BLaER1 (cell line): ENCODE data around the gene DDIT3.
"Not testable (repeated sequence)": the region's sequence is repeated elsewhere in the genome, so short reads cannot be mapped to it uniquely, and the experiment has no call there.

Experiments
- H3K27ac ChIP-seq: shearing (Covaris generic); formaldehyde crosslinking; 2 replicates; pipeline ENCODE4 v1.8.1; 2022
- H3K27me3 ChIP-seq: shearing (Covaris generic); formaldehyde crosslinking; 2 replicates; pipeline ENCODE4 v1.8.1; 2022
- H3K36me3 ChIP-seq: shearing (Covaris generic); formaldehyde crosslinking; 2 replicates; pipeline ENCODE4 v1.8.1; 2022
- H3K4me1 ChIP-seq: shearing (Covaris generic); formaldehyde crosslinking; 2 replicates; pipeline ENCODE4 v1.8.1; 2022
- H3K4me2 ChIP-seq: shearing (Covaris generic); formaldehyde crosslinking; 2 replicates; pipeline ENCODE4 v1.8.1; 2022
- H3K4me3 ChIP-seq: shearing (Covaris generic); formaldehyde crosslinking; 2 replicates; pipeline ENCODE4 v1.8.1; 2022
- H3K9ac ChIP-seq: shearing (Covaris generic); formaldehyde crosslinking; 2 replicates; pipeline ENCODE4 v1.8.1; 2022
- H3K9me3 ChIP-seq: shearing (Covaris generic); formaldehyde crosslinking; 2 replicates; pipeline ENCODE4 v1.8.1; 2022
- H4K20me1 ChIP-seq: shearing (Covaris generic); formaldehyde crosslinking; 2 replicates; pipeline ENCODE4 v1.8.1; 2022
- Cebpa-rat ChIP-seq: shearing (Covaris generic); IDR thresholded peaks from 2 replicates; pipeline ENCODE4 v1.8.1; 2022

The DDIT3 gene

GRCh38 chr12:57520053-57520818 lies at the start of gene DDIT3:
DDIT3 (minus strand) TSS chr12:57520514; CDS start chr12:57517406, 3,108 bp downstream.
- H3K4me3 ChIP-seq = peak within 1 kb of the TSS; percentile 84
- peak within 1 kb of the TSS; percentile 97 for H3K9ac ChIP-seq
- no peaks in the 10 kb centered on the region for H3K9me3 ChIP-seq
- peaks cover 57% of the 10 kb centered on the region for H3K4me1 ChIP-seq
- H3K4me2 ChIP-seq = peak within 1 kb of the TSS; percentile 95
- H4K20me1 ChIP-seq = peaks cover 69% of the 10 kb centered on the region
- peaks cover 54% of the 10 kb centered on the region for H3K36me3 ChIP-seq
- H3K27ac ChIP-seq = peak within 1 kb of the TSS; percentile 98
- TF ChIP-seq Cebpa-rat = no peak
- H3K27me3 ChIP-seq = no peaks in the 10 kb centered on the region

- no peak overlapping the region for H3K27ac ChIP-seq
- no peak overlapping the region for H3K9ac ChIP-seq
- no peaks in the 10 kb centered on the region for H3K4me1 ChIP-seq
- no peaks in the 10 kb centered on the region for H3K9me3 ChIP-seq
- no peak for TF ChIP-seq Cebpa-rat
- H3K4me3 ChIP-seq = no peak overlapping the region
- H4K20me1 ChIP-seq = no peaks in the 10 kb centered on the region
- H3K27me3 ChIP-seq = no peaks in the 10 kb centered on the region
- no peaks in the 10 kb centered on the region for H3K36me3 ChIP-seq
- no peak overlapping the region for H3K4me2 ChIP-seq
Observed at GRCh38 chr12:57569858-57570257, 49.5 kb upstream of the DDIT3 start.

- TF ChIP-seq Cebpa-rat = no peak
Observed at GRCh38 chr12:57568838-57569237, 48.5 kb upstream of the DDIT3 start.

GRCh38 chr12:57564178-57564740 lies 43.9 kb upstream of the DDIT3 start:
- H3K4me3 ChIP-seq = no peak overlapping the region
- no peaks in the 10 kb centered on the region for H3K36me3 ChIP-seq
- no peaks in the 10 kb centered on the region for H3K27me3 ChIP-seq
- no peak overlapping the region for H3K9ac ChIP-seq
- H3K27ac ChIP-seq = no peak overlapping the region
- TF ChIP-seq Cebpa-rat = no peak
- H3K4me2 ChIP-seq = no peak overlapping the region
- no peaks in the 10 kb centered on the region for H4K20me1 ChIP-seq
- no peaks in the 10 kb centered on the region for H3K4me1 ChIP-seq
- H3K9me3 ChIP-seq = no peaks in the 10 kb centered on the region

More at GRCh38 chr12:57568838-57569237, 48.5 kb upstream of the DDIT3 start:
- Histone ChIP-seq H4K20me1 (no peaks in the 10 kb centered on the region), H3K4me1 (no peaks in the 10 kb centered on the region), H3K9ac (no peak overlapping the region), H3K9me3 (no peaks in the 10 kb centered on the region), H3K4me2 (no peak overlapping the region), H3K4me3 (no peak overlapping the region), H3K27ac (no peak overlapping the region), H3K27me3 (no peaks in the 10 kb centered on the region), H3K36me3 (no peaks in the 10 kb centered on the region)

GRCh38 chr12:57563358-57563757 lies 43.0 kb upstream of the DDIT3 start:
- H3K36me3 ChIP-seq = no peaks in the 10 kb centered on the region
- no peaks in the 10 kb centered on the region for H3K27me3 ChIP-seq
- no peaks in the 10 kb centered on the region for H4K20me1 ChIP-seq
- H3K4me2 ChIP-seq = no peak overlapping the region
- no peaks in the 10 kb centered on the region for H3K9me3 ChIP-seq
- H3K4me3 ChIP-seq = no peak overlapping the region
- no peak overlapping the region for H3K9ac ChIP-seq
- no peak overlapping the region for H3K27ac ChIP-seq
- H3K4me1 ChIP-seq = no peaks in the 10 kb centered on the region
- no peak for TF ChIP-seq Cebpa-rat

- H3K9ac ChIP-seq, H3K4me1 ChIP-seq, H3K36me3 ChIP-seq, H3K27me3 ChIP-seq, H3K4me3 ChIP-seq, H3K4me2 ChIP-seq, H4K20me1 ChIP-seq, H3K27ac ChIP-seq, H3K9me3 ChIP-seq: not testable (repeated sequence)
Observed at GRCh38 chr12:57561117-57561516, 40.8 kb upstream of the DDIT3 start.

GRCh38 chr12:57560516-57560915 lies 40.2 kb upstream of the DDIT3 start:
- H3K9ac ChIP-seq = no peak overlapping the region
- H3K27ac ChIP-seq = no peak overlapping the region
- no peak overlapping the region for H3K4me2 ChIP-seq
- no peak for TF ChIP-seq Cebpa-rat
- no peaks in the 10 kb centered on the region for H3K36me3 ChIP-seq
- no peaks in the 10 kb centered on the region for H3K27me3 ChIP-seq
- no peaks in the 10 kb centered on the region for H3K4me1 ChIP-seq
- no peaks in the 10 kb centered on the region for H4K20me1 ChIP-seq
- no peak overlapping the region for H3K4me3 ChIP-seq
- H3K9me3 ChIP-seq = no peaks in the 10 kb centered on the region

- Histone ChIP-seq H3K9ac (no peak overlapping the region), H3K9me3 (no peaks in the 10 kb centered on the region), H3K27ac (no peak overlapping the region), H3K4me2 (no peak overlapping the region), H4K20me1 (no peaks in the 10 kb centered on the region), H3K27me3 (no peaks in the 10 kb centered on the region), H3K36me3 (no peaks in the 10 kb centered on the region), H3K4me1 (peaks cover 3% of the 10 kb centered on the region), H3K4me3 (no peak overlapping the region)
- TF ChIP-seq Cebpa-rat = no peak
Observed at GRCh38 chr12:57558864-57559263, 38.5 kb upstream of the DDIT3 start.

- no peak overlapping the region for H3K4me2 ChIP-seq
- H3K4me1 ChIP-seq = peaks cover 18% of the 10 kb centered on the region
- no peak overlapping the region for H3K9ac ChIP-seq
- no peak overlapping the region for H3K4me3 ChIP-seq
- no peaks in the 10 kb centered on the region for H4K20me1 ChIP-seq
- H3K27ac ChIP-seq = no peak overlapping the region
- H3K9me3 ChIP-seq = no peaks in the 10 kb centered on the region
- no peak for TF ChIP-seq Cebpa-rat
- no peaks in the 10 kb centered on the region for H3K36me3 ChIP-seq
- peaks cover 28% of the 10 kb centered on the region for H3K27me3 ChIP-seq
Observed at GRCh38 chr12:57554897-57555296, 34.6 kb upstream of the DDIT3 start.

GRCh38 chr12:57554453-57554852 lies 34.1 kb upstream of the DDIT3 start:
- Histone ChIP-seq H3K4me2 (no peak overlapping the region), H3K4me3 (no peak overlapping the region), H3K9ac (no peak overlapping the region), H3K27ac (no peak overlapping the region), H3K36me3 (no peaks in the 10 kb centered on the region), H4K20me1 (no peaks in the 10 kb centered on the region), H3K4me1 (peaks cover 18% of the 10 kb centered on the region), H3K27me3 (peaks cover 32% of the 10 kb centered on the region), H3K9me3 (no peaks in the 10 kb centered on the region)
- no peak for TF ChIP-seq Cebpa-rat
